ENCODE results near the gene LRP1B. TPM values are rescaled to one million over a fixed set of nuclear protein-coding genes. Genes with fewer than 3 reads are reported as not detected.

LRP1B gene
- total RNA-seq, 3 donors from 2014 or later, result 2.3 to 29.8 (median 21.8) TPM

DNA sequence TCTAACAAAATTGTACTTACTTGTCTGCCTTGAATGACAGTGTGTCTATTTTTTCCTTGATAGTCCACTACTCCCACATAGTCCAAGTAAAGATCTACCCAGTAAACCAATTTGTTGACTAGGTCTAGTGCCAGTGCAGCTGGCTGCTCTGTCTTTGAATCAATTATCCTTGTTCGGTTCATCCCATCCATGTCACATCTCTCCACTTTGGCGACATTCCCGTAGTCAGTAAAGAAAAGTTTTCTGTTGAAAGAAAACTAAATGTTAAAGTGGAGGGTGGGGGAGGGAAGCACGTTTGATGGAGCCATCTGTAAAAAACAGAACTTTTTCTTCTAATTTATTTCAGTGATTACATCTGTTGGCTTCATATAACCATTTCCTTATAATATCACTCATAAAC, 1068.8 kb downstream of the LRP1B start:
- intact Hi-C loops (cut with DNase I; ENCODE audit: low total_unique reads), result no loop called here
- DNase-seq (ENCODE audit: low spot score in 2 of 2), result no peak
- no peak overlapping the region for H3K27ac ChIP-seq

DNA sequence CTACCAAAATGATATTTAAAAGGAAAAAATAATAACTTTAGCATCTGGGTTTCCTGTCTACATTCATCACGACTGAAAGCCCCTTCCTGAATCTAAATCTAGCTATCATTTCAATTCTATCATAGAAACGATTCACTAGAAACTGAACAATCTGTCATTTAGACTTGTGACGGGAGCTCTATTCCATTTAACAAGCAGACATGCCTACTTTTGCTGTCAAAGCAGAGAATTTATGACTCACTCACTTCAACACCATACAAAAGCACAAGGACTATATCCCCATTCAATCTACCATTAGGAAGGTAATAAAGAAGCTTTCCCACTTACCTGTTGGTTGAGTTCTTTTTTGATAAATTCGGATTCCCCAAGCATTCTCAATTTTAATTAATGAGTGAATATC, 1072.3 kb downstream of the LRP1B start:
- Histone ChIP-seq H3K9me3 (no peaks in the 10 kb centered on the region), H3K27ac (no peak overlapping the region), H3K4me3 (no peak overlapping the region), H3K27me3 (no peaks in the 10 kb centered on the region), H3K4me1 (no peaks in the 10 kb centered on the region), H3K36me3 (no peaks in the 10 kb centered on the region)
- TF ChIP-seq POLR2AphosphoS5 (IDR thresholded peaks at IDR 0.05), result no peak
- no peak for TF ChIP-seq POLR2A (IDR thresholded peaks at IDR 0.05)
- TF ChIP-seq, protein P1, sequence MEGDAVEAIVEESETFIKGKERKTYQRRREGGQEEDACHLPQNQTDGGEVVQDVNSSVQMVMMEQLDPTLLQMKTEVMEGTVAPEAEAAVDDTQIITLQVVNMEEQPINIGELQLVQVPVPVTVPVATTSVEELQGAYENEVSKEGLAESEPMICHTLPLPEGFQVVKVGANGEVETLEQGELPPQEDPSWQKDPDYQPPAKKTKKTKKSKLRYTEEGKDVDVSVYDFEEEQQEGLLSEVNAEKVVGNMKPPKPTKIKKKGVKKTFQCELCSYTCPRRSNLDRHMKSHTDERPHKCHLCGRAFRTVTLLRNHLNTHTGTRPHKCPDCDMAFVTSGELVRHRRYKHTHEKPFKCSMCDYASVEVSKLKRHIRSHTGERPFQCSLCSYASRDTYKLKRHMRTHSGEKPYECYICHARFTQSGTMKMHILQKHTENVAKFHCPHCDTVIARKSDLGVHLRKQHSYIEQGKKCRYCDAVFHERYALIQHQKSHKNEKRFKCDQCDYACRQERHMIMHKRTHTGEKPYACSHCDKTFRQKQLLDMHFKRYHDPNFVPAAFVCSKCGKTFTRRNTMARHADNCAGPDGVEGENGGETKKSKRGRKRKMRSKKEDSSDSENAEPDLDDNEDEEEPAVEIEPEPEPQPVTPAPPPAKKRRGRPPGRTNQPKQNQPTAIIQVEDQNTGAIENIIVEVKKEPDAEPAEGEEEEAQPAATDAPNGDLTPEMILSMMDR (IDR thresholded peaks at IDR 0.05), result no peak
- intact Hi-C loops (cut with DNase I; ENCODE audit: low total_unique reads), result no loop called here
- no peak for DNase-seq (ENCODE audit: low spot score in 2 of 2)

More for the DNA sequence above, 1068.8 kb downstream of the LRP1B start:
- H3K36me3 ChIP-seq, result no peaks in the 10 kb centered on the region
- no peak for TF ChIP-seq POLR2A (IDR thresholded peaks at IDR 0.05)
- no peak for TF ChIP-seq POLR2AphosphoS5 (IDR thresholded peaks at IDR 0.05)
- TF ChIP-seq, protein P1 (IDR thresholded peaks at IDR 0.05), result no peak
- no peaks in the 10 kb centered on the region for H3K4me1 ChIP-seq
- no peak overlapping the region for H3K4me3 ChIP-seq
- H3K27me3 ChIP-seq, result no peaks in the 10 kb centered on the region
- no peaks in the 10 kb centered on the region for H3K9me3 ChIP-seq

- Histone ChIP-seq H3K4me1 (no peaks in the 10 kb centered on the region), H3K27me3 (no peaks in the 10 kb centered on the region), H3K27ac (no peak overlapping the region), H3K36me3 (no peaks in the 10 kb centered on the region), H3K9me3 (peaks cover 0 to 5% of the 10 kb centered on the region in 2 donors), H3K4me3 (no peak overlapping the region)
- intact Hi-C loops (cut with DNase I; ENCODE audit: low total_unique reads), result no loop called here
- no peak for DNase-seq (ENCODE audit: low spot score in 2 of 2)
- TF ChIP-seq, protein P1 (IDR thresholded peaks at IDR 0.05), result no peak
- TF ChIP-seq POLR2AphosphoS5 (IDR thresholded peaks at IDR 0.05) (no peak), POLR2A (IDR thresholded peaks at IDR 0.05) (no peak)
Measured at GRCh38 chr2:141055531-141055930, 1075.3 kb downstream of the LRP1B start.

GRCh38 chr2:141048951-141049350, 1081.9 kb downstream of the LRP1B start:
- Histone ChIP-seq H3K4me3 (no peak overlapping the region), H3K4me1 (no peaks in the 10 kb centered on the region), H3K9me3 (peaks cover 0 to 5% of the 10 kb centered on the region in 2 donors), H3K27ac (no peak overlapping the region), H3K36me3 (no peaks in the 10 kb centered on the region), H3K27me3 (no peaks in the 10 kb centered on the region)
- DNase-seq (ENCODE audit: low spot score in 2 of 2), result no peak
- intact Hi-C loops (cut with DNase I; ENCODE audit: low total_unique reads), result no loop called here
- TF ChIP-seq POLR2AphosphoS5 (IDR thresholded peaks at IDR 0.05) (no peak), POLR2A (IDR thresholded peaks at IDR 0.05) (no peak)
- TF ChIP-seq, protein P1 (IDR thresholded peaks at IDR 0.05), result no peak

DNA sequence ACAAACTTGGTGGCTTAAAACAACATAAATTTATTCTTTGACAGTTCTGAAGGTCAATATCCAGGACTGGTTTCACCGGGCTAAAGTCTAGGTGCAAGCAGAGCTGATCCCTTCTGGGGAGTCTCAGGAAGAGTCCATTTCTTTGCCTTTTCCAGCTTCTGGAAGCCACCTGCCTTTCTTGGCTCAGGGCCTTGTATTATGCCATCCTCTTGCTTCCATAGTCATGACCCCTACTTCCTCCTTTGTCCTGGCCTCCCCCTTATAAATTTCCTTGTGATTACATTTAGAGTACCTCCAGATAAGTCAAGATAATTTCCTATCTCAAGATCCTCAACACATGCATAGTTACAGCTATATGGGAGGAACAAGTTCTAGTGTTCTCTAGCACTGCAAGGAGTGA, 1089.5 kb downstream of the LRP1B start:
- Histone ChIP-seq H3K27me3 (no peaks in the 10 kb centered on the region), H3K36me3 (no peaks in the 10 kb centered on the region), H3K4me3 (no peak overlapping the region), H3K27ac (no peak overlapping the region), H3K9me3 (no peaks in the 10 kb centered on the region), H3K4me1 (no peaks in the 10 kb centered on the region)
- TF ChIP-seq POLR2A (IDR thresholded peaks at IDR 0.05) (no peak), POLR2AphosphoS5 (IDR thresholded peaks at IDR 0.05) (no peak)
- TF ChIP-seq, protein P1 (IDR thresholded peaks at IDR 0.05), result no peak
- no peak for DNase-seq (ENCODE audit: low spot score in 2 of 2)
- intact Hi-C loops (cut with DNase I; ENCODE audit: low total_unique reads), result no loop called here

Measured in breast epithelium (tissue), 4 donors.